Hematopoietic multipotent progenitor cell treated with erythropoietin and hydrocortisone succinate and interleukin-3 and kit ligand, for 17 days (in vitro differentiated cells): ENCODE results near the gene DESI2.

Source experiments
- DNase-seq: peaks from one replicate; pipeline ENCODE4 v3.0.0-alpha.2; 2015; ENCODE audit warnings: low spot score

Gene DESI2

GRCh38 chr1:244755673-244756072 is 102.7 kb downstream of the DESI2 start:
- no peak for DNase-seq

GRCh38 chr1:244757091-244757939 is 104.4 kb downstream of the DESI2 start:
- no peak for DNase-seq
